ENCODE results near the gene TRIM41.
A peak's percentile ranks its signal among the peaks of the same experiment; 100 is the strongest.

Gene TRIM41

GRCh38 chr5:181173420-181174342, 49.4 kb upstream of the TRIM41 start (continued):
- TF ChIP-seq ZNF626 (tag by site-specific recombination; IDR thresholded peaks at IDR 0.05) (no peak; the same call in 1 of the 2 replicates), ZNF221 (tag by site-specific recombination; IDR thresholded peaks at IDR 0.05; ENCODE audit: borderline replicate concordance) (peak; percentile 29; the same call in 1 of the 2 replicates), ZBTB7A (tag by site-specific recombination; IDR thresholded peaks at IDR 0.05; ENCODE audit: low read depth) (no peak; the same call in 1 of the 2 replicates), ZEB2 (tag by site-specific recombination; IDR thresholded peaks at IDR 0.05) (peak; percentile 100), ZNF239 (tag by site-specific recombination; IDR thresholded peaks at IDR 0.05) (peak; percentile 64; the same call in 1 of the 2 replicates), GLI4 (tag by site-specific recombination; IDR thresholded peaks at IDR 0.05) (peak; percentile 41), HOXD13 (CRISPR knock-in tag; IDR thresholded peaks at IDR 0.05; ENCODE audit: borderline replicate concordance) (no peak), ZNF830 (tag by site-specific recombination; IDR thresholded peaks at IDR 0.05; ENCODE audit: low read depth) (peak; percentile 85), ZNF658 (tag by site-specific recombination; IDR thresholded peaks at IDR 0.05) (no peak), ZNF660 (tag by site-specific recombination; IDR thresholded peaks at IDR 0.05) (peak; percentile 100), ZBTB17 (tag by site-specific recombination; IDR thresholded peaks at IDR 0.05) (peak; percentile 93), PRDM1 (tag by site-specific recombination; IDR thresholded peaks at IDR 0.05) (peak; percentile 86), ZNF394 (tag by site-specific recombination; IDR thresholded peaks at IDR 0.05; ENCODE audit: borderline replicate concordance) (peak; percentile 84), ZNF747 (tag by site-specific recombination; IDR thresholded peaks at IDR 0.05) (no peak), ZNF311 (tag by site-specific recombination; IDR thresholded peaks at IDR 0.05; ENCODE audit: borderline replicate concordance) (no peak), BCL11B (tag by site-specific recombination; IDR thresholded peaks at IDR 0.05; ENCODE audit: low read depth) (peak; percentile 98), ZSCAN30 (tag by site-specific recombination; IDR thresholded peaks at IDR 0.05) (peak; percentile 95), ZNF132 (tag by site-specific recombination; IDR thresholded peaks at IDR 0.05; ENCODE audit: borderline replicate concordance) (no peak), ZNF621 (tag by site-specific recombination; IDR thresholded peaks at IDR 0.05) (no peak), ZBTB10 (tag by site-specific recombination; IDR thresholded peaks at IDR 0.05) (peak; percentile 96), REPIN1 (tag by site-specific recombination; IDR thresholded peaks at IDR 0.05; ENCODE audit: low read depth) (peak; percentile 81; the same call in 1 of the 2 replicates), WT1 (tag by site-specific recombination; IDR thresholded peaks at IDR 0.05) (no peak; the same call in 1 of the 2 replicates), ZNF585B (tag by site-specific recombination; IDR thresholded peaks at IDR 0.05) (peak; percentile 95), ZFP3 (tag by site-specific recombination; IDR thresholded peaks at IDR 0.05; ENCODE audit: low read depth) (no peak), ZNF529 (tag by site-specific recombination; IDR thresholded peaks at IDR 0.05; ENCODE audit: insufficient replicate concordance) (no peak), ZBTB21 (tag by site-specific recombination; IDR thresholded peaks at IDR 0.05) (peak; percentile 82), ZNF112 (tag by site-specific recombination; IDR thresholded peaks at IDR 0.05) (no peak), OSR2 (tag by site-specific recombination; IDR thresholded peaks at IDR 0.05) (no peak; the same call in 1 of the 2 replicates), ZNF157 (tag by site-specific recombination; IDR thresholded peaks at IDR 0.05) (no peak), ZNF677 (tag by site-specific recombination; IDR thresholded peaks at IDR 0.05) (peak; percentile 75; the same call in 1 of the 2 replicates), ZXDB (tag by site-specific recombination; IDR thresholded peaks at IDR 0.05) (peak; percentile 86), ZNF18 (tag by site-specific recombination; IDR thresholded peaks at IDR 0.05) (no peak; the same call in 1 of the 2 replicates)
- TF ChIP-seq, protein P1, sequence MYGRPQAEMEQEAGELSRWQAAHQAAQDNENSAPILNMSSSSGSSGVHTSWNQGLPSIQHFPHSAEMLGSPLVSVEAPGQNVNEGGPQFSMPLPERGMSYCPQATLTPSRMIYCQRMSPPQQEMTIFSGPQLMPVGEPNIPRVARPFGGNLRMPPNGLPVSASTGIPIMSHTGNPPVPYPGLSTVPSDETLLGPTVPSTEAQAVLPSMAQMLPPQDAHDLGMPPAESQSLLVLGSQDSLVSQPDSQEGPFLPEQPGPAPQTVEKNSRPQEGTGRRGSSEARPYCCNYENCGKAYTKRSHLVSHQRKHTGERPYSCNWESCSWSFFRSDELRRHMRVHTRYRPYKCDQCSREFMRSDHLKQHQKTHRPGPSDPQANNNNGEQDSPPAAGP (tag by site-specific recombination; IDR thresholded peaks at IDR 0.05): peak; percentile 93
- TF ChIP-seq, protein P2, sequence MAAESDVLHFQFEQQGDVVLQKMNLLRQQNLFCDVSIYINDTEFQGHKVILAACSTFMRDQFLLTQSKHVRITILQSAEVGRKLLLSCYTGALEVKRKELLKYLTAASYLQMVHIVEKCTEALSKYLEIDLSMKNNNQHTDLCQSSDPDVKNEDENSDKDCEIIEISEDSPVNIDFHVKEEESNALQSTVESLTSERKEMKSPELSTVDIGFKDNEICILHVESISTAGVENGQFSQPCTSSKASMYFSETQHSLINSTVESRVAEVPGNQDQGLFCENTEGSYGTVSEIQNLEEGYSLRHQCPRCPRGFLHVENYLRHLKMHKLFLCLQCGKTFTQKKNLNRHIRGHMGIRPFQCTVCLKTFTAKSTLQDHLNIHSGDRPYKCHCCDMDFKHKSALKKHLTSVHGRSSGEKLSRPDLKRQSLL (tag by site-specific recombination; IDR thresholded peaks at IDR 0.05): peak; percentile 60
